ENCODE measurements around the gene SORCS3.

- peak; percentile 26 to 51 (median 44); a peak in 3 of 6 replicates for TF ChIP-seq CTCF (IDR thresholded peaks at IDR 0.05 in 2 of 3, conservative IDR thresholded peaks at IDR 0.05 in 1 of 3; ENCODE audit: borderline replicate concordance in 1 of 3, insufficient read depth in 1 of 3, low read depth in 2 of 3, low read length in 2 of 3)
- TF ChIP-seq ELF1 (IDR thresholded peaks at IDR 0.05; ENCODE audit: borderline replicate concordance, low read depth), result no peak
- no peak for TF ChIP-seq POLR2A (IDR thresholded peaks at IDR 0.05; ENCODE audit: borderline replicate concordance, extremely low read depth, insufficient read depth, insufficient read length)
- TF ChIP-seq POLR2AphosphoS5 (IDR thresholded peaks at IDR 0.05; ENCODE audit: low read depth, low read length), result no peak
- TF ChIP-seq EZH2phosphoT487 (IDR thresholded peaks at IDR 0.05; ENCODE audit: borderline replicate concordance), result no peak
Measured at GRCh38 chr10:104767745-104768144, 126.7 kb downstream of the SORCS3 start.
